HPDE6-E6E7 (cell line): ENCODE data around the gene VWDE.
"Not testable (repeated sequence)": the region's sequence is repeated elsewhere in the genome, so short reads cannot be mapped to it uniquely, and the experiment has no call there.

ENCODE experiments used
- DNase-seq: peaks from one replicate; pipeline ENCODE4 v3.0.0; 2011; ENCODE audit warnings: missing footprints; ENCODE audit errors: extremely low spot score

VWDE gene

DNA sequence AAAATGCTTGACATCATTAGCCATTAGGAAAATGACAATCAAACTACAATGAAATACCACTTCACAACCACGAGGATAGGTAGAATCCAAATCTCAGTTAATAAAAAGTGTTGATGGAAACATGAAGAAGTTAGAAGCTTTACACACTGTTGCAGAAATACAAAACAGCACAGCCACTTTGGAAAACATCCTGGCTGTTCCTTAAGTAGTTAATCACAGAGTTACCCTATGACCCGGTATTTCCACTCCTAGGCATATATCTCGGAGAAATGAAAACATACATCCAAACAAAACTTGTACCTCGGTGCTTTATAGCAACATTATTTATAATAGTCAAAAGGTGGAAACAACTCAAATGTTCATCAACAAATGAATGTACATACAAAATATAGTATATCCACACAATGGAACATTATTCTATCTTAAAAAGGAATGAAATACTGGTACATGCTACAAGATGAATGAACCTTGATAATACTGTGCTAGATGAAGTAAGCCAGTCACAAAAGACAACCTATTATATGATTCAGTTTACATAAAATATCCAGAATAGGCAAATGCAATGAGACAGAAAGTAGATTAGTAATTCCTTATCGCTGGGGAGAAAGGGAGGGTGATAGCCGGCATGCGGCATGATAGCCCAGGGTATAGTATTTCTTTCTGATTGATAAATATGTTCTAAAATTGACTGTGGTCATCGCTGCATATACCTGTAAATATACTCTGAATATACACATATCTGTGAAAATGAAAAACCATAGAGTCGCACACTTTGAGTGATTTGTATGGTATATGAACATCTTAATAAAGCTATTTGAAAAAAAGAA, 1.9 kb downstream of the VWDE start:
- DNase-seq: no peak

- DNase-seq: no peak
Measured at GRCh38 chr7:12398186-12398585, 5.5 kb downstream of the VWDE start.

DNA sequence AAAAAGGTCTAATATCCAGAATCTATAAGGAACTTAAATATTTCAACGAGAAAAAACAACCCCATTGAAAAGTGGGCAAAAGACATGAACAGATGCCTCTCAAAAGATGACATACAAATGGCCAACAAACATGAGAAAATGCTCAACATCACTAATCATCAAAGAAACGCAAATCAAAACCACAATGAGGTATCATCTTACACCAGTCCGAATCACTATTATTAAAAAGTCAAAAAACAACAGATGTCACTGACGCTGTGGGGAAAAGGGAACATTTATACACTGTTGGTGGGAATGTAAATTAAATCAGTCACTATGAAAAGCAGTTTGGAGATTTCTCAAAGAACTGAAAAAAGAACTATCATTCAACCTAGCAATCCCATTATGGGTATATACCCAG, 6.0 kb downstream of the VWDE start:
- DNase-seq: no peak

DNA sequence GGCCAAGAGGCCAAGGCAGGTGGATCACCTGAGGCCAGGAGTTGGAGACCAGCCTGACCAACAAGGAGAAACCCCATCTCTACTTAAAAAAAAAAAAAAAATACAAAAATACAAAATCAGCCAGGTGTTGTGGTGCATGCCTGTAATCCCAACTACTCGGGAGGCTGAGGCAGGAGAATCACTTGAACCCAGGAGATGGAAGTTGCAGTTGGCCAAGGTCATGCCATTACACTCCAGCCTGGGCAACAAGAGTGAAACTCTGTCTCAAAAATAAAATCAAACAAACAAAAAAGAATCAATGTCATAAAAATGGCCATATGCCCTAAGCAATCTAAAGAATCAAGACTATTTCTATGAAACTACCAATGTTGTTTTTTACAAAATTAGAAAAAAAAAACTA, 7.0 kb downstream of the VWDE start:
- not testable (repeated sequence) for DNase-seq

DNA sequence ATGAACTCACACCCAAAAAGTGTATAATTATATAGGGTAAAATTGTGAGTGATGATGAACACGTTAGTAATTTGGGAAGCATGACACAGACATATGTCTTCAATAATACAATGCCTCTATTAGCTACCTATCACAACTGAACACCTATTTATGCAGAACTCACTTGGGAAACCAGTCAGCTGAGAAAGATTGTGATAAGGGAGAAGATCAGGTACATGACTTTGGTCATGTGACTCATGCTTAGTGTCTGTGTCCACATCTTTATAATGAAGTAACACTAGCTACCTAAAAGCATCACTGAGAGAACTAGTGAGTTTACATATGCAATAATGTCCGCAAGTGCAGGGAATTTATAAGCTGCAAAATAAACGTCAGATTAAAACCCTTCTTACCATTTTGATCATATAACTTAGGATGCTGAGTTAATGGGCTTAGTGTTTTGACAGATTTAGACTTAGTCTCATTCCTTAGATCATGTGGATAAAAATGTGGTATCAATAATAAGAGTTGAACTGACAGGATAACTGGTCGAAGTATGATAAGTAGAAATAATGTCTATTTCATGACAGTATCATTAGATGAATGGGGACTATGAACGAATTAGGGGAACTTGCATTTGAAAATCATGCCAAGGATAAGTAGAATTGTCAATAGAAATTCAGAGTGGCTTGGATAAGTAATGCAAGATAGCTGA, 11.6 kb downstream of the VWDE start:
- no peak for DNase-seq

DNA sequence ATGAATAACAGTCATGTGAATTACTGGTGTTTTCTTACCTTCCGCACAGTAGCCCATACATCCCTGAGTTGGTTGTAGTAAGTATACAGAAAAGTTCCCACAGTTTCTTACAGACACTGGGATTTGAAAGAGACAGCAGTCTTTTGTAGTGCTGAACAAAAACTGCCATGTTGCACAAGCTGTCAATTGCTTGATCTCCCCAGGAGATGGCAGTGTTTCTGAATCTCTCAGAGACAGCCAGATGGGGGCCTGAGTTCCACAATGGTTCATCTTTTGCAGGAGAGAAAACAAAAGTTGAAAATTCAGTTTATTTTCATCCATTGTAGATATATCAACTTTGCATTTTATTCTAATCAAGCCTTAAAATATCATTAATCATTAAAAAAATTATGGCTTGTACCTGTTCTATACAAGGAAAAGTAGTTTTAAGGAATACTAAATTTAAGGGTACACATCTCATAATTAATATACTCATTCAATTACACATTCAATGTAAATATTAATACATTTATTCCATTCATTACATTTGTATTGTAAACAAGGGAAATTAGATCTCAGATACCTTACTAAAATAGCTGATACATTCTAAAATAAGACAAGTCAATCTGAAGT, 14.5 kb downstream of the VWDE start:
- DNase-seq: peak; percentile 37

DNA sequence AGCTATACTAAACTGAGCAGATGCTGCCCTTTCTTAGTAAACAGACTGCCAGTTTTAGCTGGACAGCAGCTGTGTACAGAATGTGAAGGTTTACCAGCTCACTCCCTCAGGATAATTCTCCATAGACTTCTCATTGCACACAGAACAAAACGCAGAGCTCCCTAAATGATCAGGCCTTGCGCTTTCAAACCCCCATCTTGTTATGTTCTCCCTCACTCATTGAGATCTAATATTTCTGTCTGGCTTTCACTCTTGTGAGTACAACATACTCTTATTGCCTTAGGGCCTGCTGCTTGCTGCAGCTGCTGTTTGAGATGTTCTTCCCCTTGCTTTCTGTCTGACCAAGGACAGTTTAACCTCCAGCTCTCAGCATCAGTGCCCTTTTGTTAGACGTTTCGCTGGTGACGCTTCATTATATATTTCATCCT, 17.3 kb downstream of the VWDE start:
- DNase-seq: no peak

DNA sequence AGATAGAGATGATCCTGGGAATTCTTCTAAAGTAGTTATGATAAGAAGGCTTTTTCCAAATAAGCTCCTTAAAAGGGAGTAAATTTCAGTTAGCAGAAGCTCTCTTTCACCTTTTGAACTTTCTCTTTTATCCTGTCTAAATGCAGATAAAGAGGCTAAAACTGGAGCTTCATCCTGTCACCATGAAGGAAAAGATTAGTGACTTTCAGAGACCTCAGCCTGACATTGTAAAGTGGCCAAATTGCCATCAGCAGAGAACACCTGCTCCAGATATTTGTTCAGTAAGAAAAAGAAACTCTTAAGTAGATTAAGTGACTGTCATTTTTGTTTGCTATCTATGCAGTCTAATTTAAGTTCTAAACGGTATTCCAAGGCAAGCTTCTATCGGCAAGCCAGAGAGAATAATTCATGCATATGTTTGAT, 18.3 kb downstream of the VWDE start:
- DNase-seq: no peak

GRCh38 chr7:12383377-12383776, 20.3 kb downstream of the VWDE start:
- no peak for DNase-seq

DNA sequence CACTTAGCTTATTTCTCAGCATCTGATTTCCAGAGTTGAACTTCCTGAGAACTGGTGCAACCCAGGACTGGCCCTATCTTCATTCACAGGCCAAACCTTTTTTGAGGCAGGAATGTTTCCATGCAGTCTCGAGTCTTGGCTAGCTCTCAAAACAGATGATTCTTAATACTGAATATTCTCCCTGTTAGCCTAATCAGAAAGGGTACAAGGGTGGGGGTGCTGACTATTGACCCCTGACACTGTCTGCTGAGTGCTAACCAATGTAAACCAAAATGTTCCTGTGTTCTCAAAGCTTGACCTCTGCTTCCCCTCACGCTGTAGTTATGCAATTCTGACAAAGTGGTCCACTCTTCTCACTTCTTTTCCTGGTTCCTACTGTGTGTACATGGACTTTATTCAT, 25.3 kb downstream of the VWDE start:
- no peak for DNase-seq

- no peak for DNase-seq
Measured at GRCh38 chr7:12377406-12377805, 26.3 kb downstream of the VWDE start.

DNA sequence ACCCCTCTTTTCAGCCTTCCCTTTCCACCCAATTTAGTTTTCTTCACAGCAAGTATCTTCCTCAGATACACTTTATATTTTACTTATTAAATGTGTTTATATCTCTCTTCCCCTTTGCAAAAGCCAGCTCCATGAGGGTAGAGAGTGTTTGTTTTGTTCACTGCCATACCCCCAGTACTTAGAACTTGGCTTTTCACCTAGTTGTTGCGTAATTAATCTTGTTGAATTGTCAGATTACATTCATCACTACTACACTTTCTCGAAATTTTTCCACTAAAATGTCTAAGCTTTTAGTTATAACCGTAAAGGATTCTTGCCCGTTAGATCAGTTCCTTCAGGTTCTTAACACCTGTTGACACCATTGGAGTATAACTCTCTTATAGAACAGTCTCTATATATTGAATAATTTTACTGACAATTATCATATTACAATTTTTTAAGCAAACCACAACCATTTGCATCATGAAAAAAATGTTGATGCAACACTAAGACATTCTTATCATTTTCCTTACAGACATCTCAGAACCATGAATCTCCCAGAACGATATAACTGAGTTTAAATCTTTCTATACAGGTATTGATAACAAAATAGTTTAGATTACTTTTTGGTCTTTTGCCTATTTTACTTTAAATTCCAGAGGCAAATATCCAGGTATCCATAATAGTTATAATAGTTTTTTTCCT, 29.9 kb downstream of the VWDE start:
- no peak for DNase-seq

- DNase-seq: no peak
Measured at GRCh38 chr7:12370249-12370648, 33.4 kb downstream of the VWDE start.

DNA sequence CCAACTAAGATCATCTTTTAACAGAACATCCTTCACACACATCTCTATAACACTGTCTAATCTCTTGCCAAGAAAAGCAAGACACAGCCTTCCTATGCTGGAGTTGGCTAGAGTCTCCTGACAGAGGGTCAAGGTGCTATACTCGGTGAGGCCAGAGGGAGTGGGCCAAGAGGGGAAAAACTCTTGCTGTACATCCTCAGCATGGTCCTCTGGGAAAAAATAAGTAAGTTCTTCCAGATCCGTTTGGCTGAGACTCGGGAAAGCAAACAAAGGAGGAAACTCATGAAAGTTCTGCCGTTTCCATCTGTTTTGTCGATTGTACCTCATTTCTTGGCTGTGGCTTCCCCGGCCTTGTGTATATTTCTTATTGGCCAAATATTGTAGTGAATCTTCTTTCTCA, 33.9 kb downstream of the VWDE start:
- DNase-seq: no peak

GRCh38 chr7:12369072-12369471, 34.6 kb downstream of the VWDE start:
- DNase-seq: no peak

GRCh38 chr7:12360948-12361347, 42.7 kb downstream of the VWDE start:
- no peak for DNase-seq

DNA sequence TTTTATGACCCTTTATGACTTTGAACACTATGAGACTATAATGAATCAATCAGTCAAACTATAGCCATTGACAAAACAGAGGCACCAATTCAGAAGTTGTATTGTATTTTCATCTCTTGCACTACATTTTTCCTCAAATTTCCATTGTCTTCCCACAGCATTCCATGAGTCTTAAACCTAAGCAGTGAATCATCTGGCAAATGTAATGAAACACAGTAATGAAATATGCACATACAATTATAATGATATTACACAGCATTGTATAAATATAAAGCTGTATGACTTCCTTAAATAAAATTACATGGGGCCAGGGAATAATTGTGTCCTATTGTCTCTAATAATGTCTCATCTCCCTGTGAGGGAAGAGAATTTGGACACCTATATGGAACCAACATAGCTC, 45.0 kb downstream of the VWDE start:
- no peak for DNase-seq

GRCh38 chr7:12357508-12357907, 46.2 kb downstream of the VWDE start:
- DNase-seq: no peak

DNA sequence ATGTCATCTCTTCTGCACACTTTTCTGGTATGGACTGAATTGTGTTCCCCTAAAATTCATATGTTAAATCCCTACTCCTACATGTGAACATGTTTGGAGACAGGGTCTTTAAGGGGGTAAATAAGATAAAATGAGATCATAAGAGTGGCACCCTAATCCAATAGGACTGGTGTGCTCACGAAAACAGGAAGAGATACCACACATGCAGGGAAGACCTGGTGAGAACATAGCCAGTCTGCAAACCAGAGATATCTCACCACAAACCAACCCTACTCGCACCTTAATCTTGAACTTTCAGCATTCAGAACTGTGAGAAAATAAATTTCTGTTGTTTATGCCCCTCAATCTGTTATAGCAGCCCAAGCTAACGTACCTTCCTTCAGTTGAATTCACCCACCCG, 51.8 kb downstream of the VWDE start:
- no peak for DNase-seq

DNA sequence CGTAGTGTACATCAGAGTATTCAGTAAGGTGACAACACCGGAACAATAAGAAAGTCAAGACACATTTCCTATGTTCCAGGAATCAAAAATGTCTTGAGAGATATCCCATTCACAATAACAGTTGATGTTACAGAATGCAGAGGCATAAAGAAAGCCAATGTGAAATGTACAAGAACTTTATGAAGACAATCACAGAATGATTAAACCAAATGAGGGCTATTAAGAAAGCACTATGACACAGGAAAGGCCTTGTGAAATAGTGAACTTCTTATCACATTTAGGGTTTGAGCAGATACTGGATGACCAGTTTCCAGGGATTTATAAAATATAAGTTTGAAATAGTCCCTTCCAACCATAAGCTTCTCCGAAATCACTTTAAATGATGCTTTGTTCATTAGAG, 52.7 kb downstream of the VWDE start:
- DNase-seq: no peak

- no peak for DNase-seq
Measured at GRCh38 chr7:12337095-12337494, 66.6 kb downstream of the VWDE start.
